ENCODE data around the gene LRR1.

DNA sequence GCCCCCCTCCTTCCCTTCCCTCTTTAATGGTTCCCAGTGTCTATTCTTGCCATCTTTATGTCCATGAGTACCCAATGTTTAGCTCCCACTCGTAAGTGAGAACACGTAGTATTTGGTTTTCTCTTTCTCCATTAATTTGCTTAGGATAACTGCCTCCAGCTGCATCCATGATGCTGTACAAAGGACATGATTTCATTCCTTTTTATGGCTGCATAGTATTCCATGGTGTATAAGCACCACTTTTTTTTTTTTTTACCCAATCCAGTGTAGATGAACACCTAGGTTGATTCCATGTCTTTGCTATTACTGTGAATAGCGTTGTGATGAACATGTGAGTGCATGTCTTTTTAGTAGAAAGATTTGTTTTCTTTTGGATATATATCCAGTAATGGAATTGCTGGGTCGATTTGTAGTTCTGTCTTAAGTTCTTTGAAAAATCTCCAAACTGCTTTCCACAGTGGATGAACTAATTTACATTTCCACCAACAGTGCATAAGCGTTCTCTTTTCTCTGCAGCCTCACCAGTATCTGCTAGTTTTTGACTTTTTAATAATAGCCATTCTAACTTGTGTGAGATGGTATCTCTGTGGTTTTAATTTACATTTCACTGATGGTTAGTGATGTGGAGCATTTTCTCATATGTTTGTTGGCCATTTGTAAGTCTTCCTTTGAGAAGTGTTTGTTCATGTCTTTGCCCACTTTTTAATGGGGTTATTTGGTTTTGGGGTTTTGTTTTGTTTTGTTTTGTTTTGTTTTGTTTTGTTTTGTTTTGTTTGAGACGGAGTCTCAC lies 38.6 kb upstream of the LRR1 start:
- TF ChIP-seq, protein P1, sequence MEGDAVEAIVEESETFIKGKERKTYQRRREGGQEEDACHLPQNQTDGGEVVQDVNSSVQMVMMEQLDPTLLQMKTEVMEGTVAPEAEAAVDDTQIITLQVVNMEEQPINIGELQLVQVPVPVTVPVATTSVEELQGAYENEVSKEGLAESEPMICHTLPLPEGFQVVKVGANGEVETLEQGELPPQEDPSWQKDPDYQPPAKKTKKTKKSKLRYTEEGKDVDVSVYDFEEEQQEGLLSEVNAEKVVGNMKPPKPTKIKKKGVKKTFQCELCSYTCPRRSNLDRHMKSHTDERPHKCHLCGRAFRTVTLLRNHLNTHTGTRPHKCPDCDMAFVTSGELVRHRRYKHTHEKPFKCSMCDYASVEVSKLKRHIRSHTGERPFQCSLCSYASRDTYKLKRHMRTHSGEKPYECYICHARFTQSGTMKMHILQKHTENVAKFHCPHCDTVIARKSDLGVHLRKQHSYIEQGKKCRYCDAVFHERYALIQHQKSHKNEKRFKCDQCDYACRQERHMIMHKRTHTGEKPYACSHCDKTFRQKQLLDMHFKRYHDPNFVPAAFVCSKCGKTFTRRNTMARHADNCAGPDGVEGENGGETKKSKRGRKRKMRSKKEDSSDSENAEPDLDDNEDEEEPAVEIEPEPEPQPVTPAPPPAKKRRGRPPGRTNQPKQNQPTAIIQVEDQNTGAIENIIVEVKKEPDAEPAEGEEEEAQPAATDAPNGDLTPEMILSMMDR (IDR thresholded peaks at IDR 0.05), result no peak
- TF ChIP-seq POLR2A (IDR thresholded peaks at IDR 0.05), result no peak
